Adrenal gland (tissue), 5 donors: Measurements from ENCODE around the gene UQCC5.

Experiments used
- CTCF ChIP-seq, 6 experiments: fragments of 450-650 bp in 4 of 6; fragments of 200-600 bp in 2 of 6; sonication (generic) in 1 of 6; IDR thresholded peaks; 1 replicate in 5 of 6; 2 replicates in 1 of 6; pipeline versions ENCODE4 v1.5.1 to v1.8.0; 2016 to 2021; ENCODE audit warnings: antibody characterized with exemption in 6 of 6, mild to moderate bottlenecking in 2 of 6, moderate library complexity in 1 of 6
- POLR2A ChIP-seq, 2 donors: fragments of 450-650 bp; IDR thresholded peaks; one replicate each; pipeline ENCODE4 v1.6.1; 2017; ENCODE audit warnings: antibody characterized with exemption in 2 of 2, mild to moderate bottlenecking in 2 of 2, moderate library complexity in 1 of 2
- donor health status: DM: no; HTN: no; CAD: no.

DNA sequence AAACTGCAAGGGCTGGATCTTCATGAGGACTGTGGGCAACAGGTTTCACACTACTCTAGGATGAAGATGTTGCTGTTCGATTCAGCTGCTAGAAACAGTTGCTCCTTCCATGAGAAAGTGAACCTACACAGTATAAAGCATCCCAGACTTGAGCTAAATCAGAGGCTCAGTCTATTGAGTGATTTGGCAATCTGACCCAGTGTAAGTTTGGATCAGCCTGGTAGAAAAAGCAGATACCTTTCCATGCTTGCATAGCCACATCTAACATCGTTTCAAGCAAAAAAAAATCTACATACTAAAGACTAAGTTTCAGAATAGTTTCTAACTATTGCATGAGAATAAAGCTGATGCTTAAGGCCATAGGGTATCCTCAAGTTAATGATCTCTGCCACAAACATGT lies 4.6 kb downstream of the UQCC5 start:
- TF ChIP-seq CTCF (IDR thresholded peaks at IDR 0.05) (no peak), POLR2A (IDR thresholded peaks at IDR 0.05) (no peak)
